Caco-2 (cell line): ENCODE results near the gene ZNF783. TPM values are rescaled to one million over a fixed set of nuclear protein-coding genes. Genes with fewer than 3 reads are reported as not detected.

ENCODE experiments used
- BruUV-seq: library from RNA; stranded (reverse); fragments of 400-500 nt; replicated peaks from 2 replicates; lab custom pipeline; 2021; lab: Mats Ljungman, UMichigan
- CTCF ChIA-PET: fragments of 300-600 bp; sonication (Branson Sonifier 250); formaldehyde crosslinking; loops from one replicate; lab custom pipeline; 2022; ENCODE audit warnings: antibody characterized with exemption; lab: Charles Lee
- POLR2A ChIA-PET: fragments of 300-600 bp; sonication (Branson Sonifier 250); formaldehyde crosslinking; loops from one replicate; lab custom pipeline; 2022; ENCODE audit warnings: antibody characterized with exemption; lab: Charles Lee
- DNase-seq, 2 experiments: peaks; one replicate each; pipeline versions ENCODE4 v3.0.0 to v3.0.0-alpha.2; 2020 to 2022
- H3K27me3 ChIP-seq: replicated peaks from 2 replicates; pipeline ENCODE4 v1.6.0; 2011; ENCODE audit warnings: low read length; ENCODE audit not compliant: control insufficient read depth, insufficient read depth
- H3K36me3 ChIP-seq: 2 replicates; pipeline ENCODE4 v1.5.1; 2011; ENCODE audit warnings: low read length; ENCODE audit not compliant: control insufficient read depth, insufficient read depth
- H3K4me1 ChIP-seq: fragments of 250-450 bp; sonication (Bioruptor Pico); 2 replicates; pipeline ENCODE4 v1.5.1; 2020; ENCODE audit warnings: mild to moderate bottlenecking
- H3K4me3 ChIP-seq: 2 replicates; pipeline ENCODE4 v1.5.1; 2011; ENCODE audit warnings: low read depth, mild to moderate bottlenecking, control low read depth, low read length
- H3K9me3 ChIP-seq: fragments of 250-450 bp; sonication (Bioruptor Pico); 2 replicates; pipeline ENCODE4 v1.5.1; 2020; ENCODE audit warnings: mild to moderate bottlenecking, moderate library complexity
- H3K27ac Mint-ChIP-seq: one replicate; pipeline ENCODE4 v1.8.0; 2022; ENCODE audit warnings: mixed read lengths; ENCODE audit not compliant: unreplicated experiment
- H3K27me3 Mint-ChIP-seq: one replicate; pipeline ENCODE4 v1.8.0; 2022; ENCODE audit warnings: mixed read lengths; ENCODE audit not compliant: insufficient read depth, unreplicated experiment
- H3K36me3 Mint-ChIP-seq: one replicate; pipeline ENCODE4 v1.8.0; 2022; ENCODE audit warnings: mild to moderate bottlenecking, mixed read lengths; ENCODE audit not compliant: insufficient read depth, unreplicated experiment
- H3K4me1 Mint-ChIP-seq: one replicate; pipeline ENCODE4 v1.8.0; 2022; ENCODE audit warnings: low read depth, mixed read lengths; ENCODE audit not compliant: unreplicated experiment
- H3K4me3 Mint-ChIP-seq: one replicate; pipeline ENCODE4 v1.8.0; 2022; ENCODE audit warnings: mild to moderate bottlenecking, moderate library complexity, mixed read lengths; ENCODE audit not compliant: unreplicated experiment
- H3K9me3 Mint-ChIP-seq: one replicate; pipeline ENCODE4 v1.8.0; 2022; ENCODE audit warnings: mixed read lengths; ENCODE audit not compliant: unreplicated experiment
- CTCF ChIP-seq, 2 experiments: fragments of 200-600 bp in 1 of 2; IDR thresholded peaks; 1 replicate in 1 of 2; 2 replicates in 1 of 2; pipeline versions ENCODE4 v1.5.1 to v1.8.0; 2011 to 2022; ENCODE audit warnings: antibody characterized with exemption in 1 of 2, control low read depth in 1 of 2, inconsistent platforms in 1 of 2, low read depth in 1 of 2, low read length in 1 of 2, mild to moderate bottlenecking in 1 of 2, moderate library complexity in 1 of 2; ENCODE audit not compliant: insufficient read depth in 1 of 2, severe bottlenecking in 1 of 2, unreplicated experiment in 1 of 2
- intact Hi-C: fragments of 100-400 bp; cut with micrococcal nuclease; formaldehyde crosslinking; loops from one replicate; pipeline ENCODE4 v1.10.0; 2022; ENCODE audit not compliant: unreplicated experiment
- total RNA-seq: library from RNA; stranded (reverse); gene quantifications from 2 replicates; pipeline ENCODE4 v1.2.3, GENCODE V29; 2022

ZNF783 gene
- total RNA-seq, 1 experiment from 2014 or later: 27.3 TPM

GRCh38 chr7:149278396-149278795 is 16.4 kb downstream of the ZNF783 start:
- CTCF ChIA-PET: no interaction called here
- H3K27me3 Mint-ChIP-seq: no peaks in the 10 kb centered on the region
- no TSS peak for BruUV-seq
- H3K36me3 ChIP-seq: peaks cover 5% of the 10 kb centered on the region
- H3K4me3 ChIP-seq: no peak overlapping the region
- no peak overlapping the region for H3K4me3 Mint-ChIP-seq
- POLR2A ChIA-PET: interaction anchor here (0.6 kb wide), 1 partner anchor 94 kb away, joined by 3 read pairs; no protein-coding TSS in a partner anchor
- H3K36me3 Mint-ChIP-seq: peaks cover 80% of the 10 kb centered on the region
- H3K4me1 Mint-ChIP-seq: no peaks in the 10 kb centered on the region
- intact Hi-C loops: no loop called here
- no peak for DNase-seq
- TF ChIP-seq CTCF (IDR thresholded peaks at IDR 0.05; ENCODE audit: insufficient read depth in 1 of 2, low read depth in 1 of 2, low read length in 1 of 2, severe bottlenecking in 1 of 2, unreplicated experiment in 1 of 2): no peak
- H3K27me3 ChIP-seq: no peaks in the 10 kb centered on the region
- no peaks in the 10 kb centered on the region for H3K4me1 ChIP-seq
- no peaks in the 10 kb centered on the region for H3K9me3 Mint-ChIP-seq
- no peak overlapping the region for H3K27ac Mint-ChIP-seq
- no peaks in the 10 kb centered on the region for H3K9me3 ChIP-seq

GRCh38 chr7:149279111-149279743 is 17.2 kb downstream of the ZNF783 start:
- Histone ChIP-seq H3K4me1 (no peaks in the 10 kb centered on the region), H3K36me3 (peaks cover 5% of the 10 kb centered on the region), H3K9me3 (no peaks in the 10 kb centered on the region), H3K27me3 (no peaks in the 10 kb centered on the region), H3K4me3 (no peak overlapping the region)
- no peak for TF ChIP-seq CTCF (IDR thresholded peaks at IDR 0.05; ENCODE audit: insufficient read depth in 1 of 2, low read depth in 1 of 2, low read length in 1 of 2, severe bottlenecking in 1 of 2, unreplicated experiment in 1 of 2)
- CTCF ChIA-PET: no interaction called here
- H3K4me1 Mint-ChIP-seq: no peaks in the 10 kb centered on the region
- H3K27ac Mint-ChIP-seq: no peak overlapping the region
- no TSS peak for BruUV-seq
- no peak for DNase-seq
- H3K9me3 Mint-ChIP-seq: no peaks in the 10 kb centered on the region
- peaks cover 72% of the 10 kb centered on the region for H3K36me3 Mint-ChIP-seq
- POLR2A ChIA-PET: no interaction called here
- no peaks in the 10 kb centered on the region for H3K27me3 Mint-ChIP-seq
- intact Hi-C loops: no loop called here
- H3K4me3 Mint-ChIP-seq: no peak overlapping the region

- no peak overlapping the region for H3K27ac Mint-ChIP-seq
Observed at GRCh38 chr7:149280151-149280550, 18.2 kb downstream of the ZNF783 start.

More at GRCh38 chr7:149280151-149280550, 18.2 kb downstream of the ZNF783 start:
- no peak for DNase-seq
- ChIA-PET CTCF (no interaction called here), POLR2A (no interaction called here)
- no peaks in the 10 kb centered on the region for H3K27me3 ChIP-seq
- no peak overlapping the region for H3K4me3 Mint-ChIP-seq
- no peaks in the 10 kb centered on the region for H3K4me1 ChIP-seq
- H3K27me3 Mint-ChIP-seq: no peaks in the 10 kb centered on the region
- intact Hi-C loops: no loop called here
- H3K4me3 ChIP-seq: no peak overlapping the region
- peaks cover 5% of the 10 kb centered on the region for H3K36me3 ChIP-seq
- peaks cover 70% of the 10 kb centered on the region for H3K36me3 Mint-ChIP-seq
- no TSS peak for BruUV-seq
- TF ChIP-seq CTCF (IDR thresholded peaks at IDR 0.05; ENCODE audit: insufficient read depth in 1 of 2, low read depth in 1 of 2, low read length in 1 of 2, severe bottlenecking in 1 of 2, unreplicated experiment in 1 of 2): no peak
- no peaks in the 10 kb centered on the region for H3K9me3 ChIP-seq
- no peaks in the 10 kb centered on the region for H3K4me1 Mint-ChIP-seq
- no peaks in the 10 kb centered on the region for H3K9me3 Mint-ChIP-seq
